NOMO-1 (cell line): Measurements from ENCODE around the gene TNIK.

Source experiments
- DNase-seq, 2 experiments: peaks; one replicate each; lab custom pipeline; 2025; ENCODE audit not compliant: unreplicated experiment in 2 of 2; lab: John Stamatoyannopoulos, UW

TNIK gene

DNA sequence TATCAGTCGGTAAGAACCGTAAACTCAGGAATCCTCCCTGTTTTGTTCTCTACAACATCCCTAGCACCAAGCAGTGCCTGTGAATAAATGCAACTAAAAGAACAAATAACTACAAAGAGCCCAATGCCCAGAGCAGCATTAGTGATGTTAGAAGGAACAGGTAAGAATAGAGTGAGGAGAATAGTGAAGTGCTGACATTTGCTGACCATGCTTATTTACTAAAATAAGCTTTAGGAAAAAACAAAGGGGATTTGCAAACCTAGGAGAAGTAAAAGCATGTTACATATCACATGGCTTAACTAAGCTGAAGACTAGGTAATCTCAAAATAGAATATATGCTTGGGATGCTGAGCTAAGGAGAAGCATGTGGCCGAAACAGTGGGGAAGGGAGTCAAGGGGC is 247.6 kb downstream of the TNIK start:
- no peak for DNase-seq

GRCh38 chr3:171206283-171206682 is 253.9 kb downstream of the TNIK start:
- DNase-seq = no peak

GRCh38 chr3:171204942-171205341 is 255.3 kb downstream of the TNIK start:
- no peak for DNase-seq

DNA sequence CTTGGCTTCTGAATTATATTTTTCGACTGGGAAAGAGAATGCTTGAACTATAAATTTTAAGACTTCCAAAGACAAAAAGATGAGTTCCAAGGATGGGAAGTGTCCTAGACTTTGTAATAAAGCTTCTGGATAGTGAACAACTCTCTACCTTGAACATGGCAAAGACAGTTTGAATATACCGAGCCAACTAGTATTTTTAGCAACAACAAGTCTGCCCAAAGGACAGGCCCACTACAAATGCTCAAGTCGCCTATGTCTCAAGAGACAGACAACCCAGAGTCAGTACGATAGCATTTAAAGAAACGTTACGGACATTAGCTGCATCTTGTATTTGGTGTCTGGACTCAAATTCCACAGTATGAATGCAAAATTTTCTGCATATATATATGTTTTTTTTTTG is 258.4 kb downstream of the TNIK start:
- no peak for DNase-seq

- DNase-seq = peak in 1 of 2 experiments; percentile 51
Observed at GRCh38 chr3:171200750-171201088, 259.5 kb downstream of the TNIK start.

DNA sequence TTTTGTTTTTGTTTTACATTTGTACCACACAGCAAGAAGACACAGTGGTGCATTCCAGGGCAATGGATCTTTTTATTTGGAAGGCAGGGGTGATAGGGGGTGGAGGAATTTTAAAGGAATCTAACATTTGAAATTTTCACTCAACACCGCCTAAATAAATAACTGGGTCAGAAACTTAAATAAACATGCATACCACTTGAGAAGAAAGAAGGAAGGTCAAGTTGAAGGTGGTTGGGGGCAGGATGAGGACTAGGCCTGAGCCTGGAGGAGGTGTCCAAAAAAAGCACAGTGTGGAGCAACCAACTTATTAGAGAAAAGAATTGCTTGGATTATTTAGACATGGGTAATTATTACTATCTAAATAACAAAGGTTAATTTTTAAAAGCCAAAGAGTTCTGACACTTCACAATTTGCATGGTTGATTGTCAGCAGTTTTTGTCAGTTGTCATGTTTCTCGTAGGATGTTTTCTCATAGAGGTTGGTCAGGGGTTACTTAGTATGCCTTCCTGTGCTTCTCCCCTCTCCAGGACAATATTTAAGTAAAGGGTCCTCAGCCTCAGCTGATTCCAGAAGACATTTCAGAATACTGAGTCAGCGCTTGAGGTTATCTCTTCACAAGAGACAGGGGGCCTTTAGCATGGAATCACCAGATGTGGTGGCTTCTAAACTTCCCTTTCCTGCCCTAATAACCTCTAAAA is 260.0 kb downstream of the TNIK start:
- no peak for DNase-seq

DNA sequence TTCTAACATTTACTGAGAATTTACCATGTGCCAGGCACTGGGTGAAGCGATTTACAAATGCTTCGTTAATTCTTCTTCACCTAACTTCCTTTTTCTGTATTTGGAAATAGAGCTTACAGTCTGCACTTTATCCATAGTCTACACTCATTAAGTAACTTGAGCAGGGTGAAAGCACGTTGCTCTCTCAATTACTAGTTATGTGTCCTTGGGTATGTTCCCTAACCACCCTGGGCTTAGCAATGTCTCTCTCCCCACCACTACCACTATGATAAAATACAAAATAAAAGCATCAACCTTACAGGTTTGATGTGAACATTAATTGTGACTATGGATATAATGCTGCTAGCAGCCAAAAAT is 260.8 kb downstream of the TNIK start:
- peak; percentile 35 to 80 for DNase-seq

GRCh38 chr3:171198781-171199472 is 261.3 kb downstream of the TNIK start:
- DNase-seq = no peak

DNA sequence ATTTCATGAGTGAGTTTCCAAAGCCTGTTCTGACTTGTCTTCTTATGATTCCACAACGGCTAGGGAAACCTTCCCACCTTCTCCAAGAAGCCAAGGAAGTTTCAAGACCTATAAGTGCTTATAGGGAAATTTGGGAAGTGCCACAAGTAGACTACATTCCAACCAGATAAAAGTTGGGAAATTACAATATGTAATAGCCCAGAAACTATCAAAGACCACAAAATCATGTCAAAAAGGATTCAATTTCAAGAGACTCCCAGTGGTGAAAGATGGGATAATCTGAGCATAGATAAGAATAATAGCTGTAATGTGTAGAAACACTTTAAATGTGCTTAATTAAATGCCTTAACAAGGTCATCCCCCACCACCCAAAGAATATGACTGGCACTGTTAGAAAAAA is 264.5 kb downstream of the TNIK start:
- no peak for DNase-seq

DNA sequence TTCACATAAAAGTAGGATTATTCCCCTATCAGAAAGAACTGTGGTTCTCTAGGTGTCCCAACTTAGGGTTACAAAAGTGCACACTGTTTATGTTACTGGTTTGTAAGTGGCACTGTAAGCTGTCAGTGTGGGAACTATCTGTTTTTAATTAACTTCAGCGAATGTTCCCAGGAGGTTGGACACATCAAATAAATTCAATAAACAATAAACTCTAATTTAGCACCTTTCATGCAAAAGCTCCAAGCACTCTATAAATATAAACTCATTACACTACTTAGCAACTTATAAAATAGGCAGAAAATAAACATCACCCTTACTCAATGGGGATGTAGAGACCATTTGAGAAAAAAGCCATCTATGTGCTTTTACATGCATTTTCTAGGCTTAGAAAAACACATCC is 265.2 kb downstream of the TNIK start:
- DNase-seq = no peak

GRCh38 chr3:171193693-171194092 is 266.5 kb downstream of the TNIK start:
- DNase-seq = no peak

DNA sequence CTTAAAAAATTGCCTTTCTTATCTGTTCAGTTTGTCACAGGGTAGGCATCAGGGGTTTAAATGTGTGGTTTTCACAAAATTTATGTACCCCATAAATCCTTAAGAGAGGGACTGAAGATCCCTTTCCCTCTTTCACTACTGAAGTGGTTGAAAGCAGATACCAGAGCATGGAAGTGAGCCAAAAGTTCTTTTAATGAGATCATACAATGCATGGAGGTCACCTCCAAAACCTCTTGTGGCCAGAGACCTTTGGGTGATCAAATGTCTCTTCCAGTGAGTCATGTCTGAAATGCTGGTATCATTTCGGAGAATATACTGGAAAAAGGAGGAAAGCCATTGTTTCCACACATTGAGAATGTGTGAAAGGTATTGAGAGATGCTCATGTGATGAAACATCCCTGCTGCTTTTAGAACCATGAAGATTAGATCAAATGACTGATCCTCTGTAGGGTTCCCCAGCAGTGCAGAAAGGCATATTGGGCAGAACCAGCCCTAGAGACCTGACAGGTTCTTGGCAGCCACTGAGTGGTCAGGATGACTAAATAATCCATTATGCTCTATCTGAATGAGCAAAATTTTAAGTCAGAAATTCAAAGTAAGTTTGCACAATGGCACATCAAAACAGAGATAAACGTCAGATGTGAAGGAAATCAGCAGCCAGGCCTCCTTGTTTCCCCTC is 267.9 kb downstream of the TNIK start:
- DNase-seq = no peak

- peak in 1 of 2 experiments; percentile 13 for DNase-seq
Observed at GRCh38 chr3:171190668-171191067, 269.5 kb downstream of the TNIK start.

DNA sequence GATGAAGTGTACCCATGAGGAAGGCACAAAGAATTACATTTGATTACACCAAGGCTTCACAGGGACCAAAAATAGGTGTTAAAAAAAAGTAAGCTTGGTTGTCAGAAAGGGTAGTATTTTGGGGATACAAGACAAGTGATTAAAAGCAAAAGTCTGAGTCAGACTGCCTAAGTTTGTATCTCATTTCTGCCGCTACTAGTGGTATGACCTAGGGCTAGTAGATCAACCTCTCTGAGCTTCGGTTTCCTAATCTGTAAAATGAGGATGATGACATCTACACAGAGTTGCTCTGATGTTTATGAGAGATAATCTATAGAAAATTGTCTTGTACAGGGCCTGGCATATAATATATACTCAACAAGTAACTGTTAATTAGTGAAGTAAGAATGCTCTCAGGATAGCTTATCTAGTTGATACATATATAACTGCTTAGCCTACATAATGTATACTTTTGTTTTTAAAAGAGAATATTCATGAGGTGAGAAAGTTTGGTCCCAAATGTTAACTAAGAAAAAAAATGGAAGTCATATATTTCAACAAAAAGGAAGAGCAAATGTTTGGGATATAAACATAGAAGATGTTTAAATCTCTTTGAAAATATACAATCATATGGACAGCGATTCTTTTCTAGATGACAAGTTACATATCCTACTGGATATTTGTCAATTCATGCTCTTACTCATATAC is 270.7 kb downstream of the TNIK start:
- DNase-seq = no peak

- peak in 1 of 2 experiments; percentile 32 for DNase-seq
Observed at GRCh38 chr3:171187706-171188290, 272.4 kb downstream of the TNIK start.

DNA sequence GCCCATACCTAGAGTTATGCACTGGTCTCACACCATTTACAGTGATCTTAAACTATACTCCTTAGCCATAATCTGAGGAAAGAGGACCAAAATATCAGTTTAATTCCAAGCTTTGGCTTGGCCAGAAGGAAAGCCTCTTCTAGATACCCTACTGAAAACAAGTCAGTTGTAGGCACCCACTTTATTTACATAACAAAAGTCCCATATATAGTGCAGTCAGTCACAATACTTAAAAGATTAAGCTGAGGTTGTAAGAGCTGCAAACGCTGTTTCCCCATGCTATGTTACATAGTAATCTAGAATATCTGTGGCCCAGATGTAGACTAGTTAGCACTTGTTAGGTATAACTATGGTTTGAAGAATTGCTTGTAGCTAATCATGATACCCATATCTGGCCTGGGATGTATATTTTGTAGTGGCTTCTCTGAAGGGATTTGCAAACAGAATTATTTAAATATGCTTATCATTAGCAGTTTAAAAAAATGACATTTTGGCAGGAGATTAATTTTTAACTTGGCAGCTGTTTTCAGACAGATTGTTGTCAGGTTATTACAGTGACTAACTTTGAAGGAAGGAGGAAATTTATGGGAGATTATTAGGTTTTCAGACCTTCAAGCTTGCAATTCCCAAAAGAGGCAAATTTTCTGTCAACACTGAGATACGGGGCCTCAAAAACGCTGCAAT is 273.2 kb downstream of the TNIK start:
- no peak for DNase-seq

- DNase-seq = no peak
Observed at GRCh38 chr3:171186383-171186782, 273.8 kb downstream of the TNIK start.

DNA sequence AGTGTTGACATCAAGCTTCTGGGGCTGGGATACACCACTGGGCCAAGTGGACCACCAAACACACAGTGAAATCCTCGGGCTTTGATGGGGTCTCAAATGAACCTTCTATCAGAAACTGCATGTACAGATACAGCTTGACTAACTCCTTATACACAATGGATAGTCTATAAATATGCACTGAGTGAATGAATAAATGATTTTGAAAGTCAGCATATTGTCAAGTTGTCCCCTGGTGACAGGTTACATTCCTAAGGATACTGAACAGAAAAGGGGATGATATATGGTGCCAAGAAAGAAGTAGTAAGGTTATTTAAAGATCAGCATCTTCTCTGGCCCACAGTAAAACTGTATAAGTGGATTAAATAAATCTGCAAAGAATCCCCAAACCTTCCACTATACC is 274.2 kb downstream of the TNIK start:
- no peak for DNase-seq

- no peak for DNase-seq
Observed at GRCh38 chr3:171184372-171184771, 275.8 kb downstream of the TNIK start.

DNA sequence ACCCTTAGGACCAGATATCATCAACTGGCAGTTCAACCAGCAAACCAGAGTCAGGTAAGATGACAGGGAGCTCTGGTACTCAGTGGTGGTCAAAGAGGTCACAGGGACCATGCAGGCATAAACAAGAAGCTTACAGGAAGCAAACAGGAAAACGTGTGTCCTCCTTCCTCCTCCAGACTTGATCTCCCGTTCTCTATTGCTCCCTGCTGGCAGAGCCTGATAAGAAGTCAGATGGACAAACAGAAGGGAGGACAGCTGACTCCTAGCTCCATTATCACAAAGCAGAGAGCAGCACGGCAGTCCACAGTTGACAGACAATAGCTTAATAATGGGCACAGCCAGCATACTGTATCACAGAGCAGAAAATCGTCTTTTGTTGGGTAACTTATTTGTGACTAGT is 277.2 kb downstream of the TNIK start:
- DNase-seq = no peak
